GM12865 (cell line): ENCODE data around the gene CHRDL2.
A peak's percentile ranks its signal among the peaks of the same experiment; 100 is the strongest.
"Not testable (repeated sequence)": the region's sequence is repeated elsewhere in the genome, so short reads cannot be mapped to it uniquely, and the experiment has no call there.

Experiments
- DNase-seq: peaks from one replicate; pipeline ENCODE4 v3.0.0; 2010; ENCODE audit warnings: low read depth
- H3K4me3 ChIP-seq: 2 replicates; pipeline ENCODE4 v1.5.1; 2011; ENCODE audit warnings: mild to moderate bottlenecking, low read depth, low read length, control low read depth
- TF ChIP-seq, protein P1 (sequence below): IDR thresholded peaks from 2 replicates; pipeline ENCODE4 v1.5.1; 2011; ENCODE audit warnings: low read length, control low read depth, low read depth, inconsistent platforms; ENCODE audit not compliant: insufficient read depth; ENCODE audit errors: missing control alignments

CHRDL2 gene

DNA sequence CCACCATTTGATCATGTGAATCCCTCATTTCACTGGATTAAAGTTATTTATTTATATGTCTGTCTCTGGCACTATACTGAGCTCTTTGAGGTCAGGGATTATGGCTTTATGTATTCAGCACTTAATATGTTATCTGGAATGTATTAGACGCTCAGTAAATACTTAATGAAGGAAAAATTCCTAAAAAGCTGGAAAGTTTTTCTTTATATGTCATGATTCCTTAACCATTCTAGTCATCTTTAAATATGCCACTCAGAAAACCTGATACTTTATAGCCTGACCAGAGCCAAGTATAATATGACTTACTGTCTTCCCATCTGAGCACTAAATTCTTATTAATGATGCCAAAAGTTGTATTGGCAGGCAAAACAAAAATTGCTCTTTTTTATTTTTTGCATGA, 44.5 kb upstream of the CHRDL2 start:
- H3K4me3 ChIP-seq = no peak overlapping the region
- DNase-seq = no peak
- TF ChIP-seq, protein P1, sequence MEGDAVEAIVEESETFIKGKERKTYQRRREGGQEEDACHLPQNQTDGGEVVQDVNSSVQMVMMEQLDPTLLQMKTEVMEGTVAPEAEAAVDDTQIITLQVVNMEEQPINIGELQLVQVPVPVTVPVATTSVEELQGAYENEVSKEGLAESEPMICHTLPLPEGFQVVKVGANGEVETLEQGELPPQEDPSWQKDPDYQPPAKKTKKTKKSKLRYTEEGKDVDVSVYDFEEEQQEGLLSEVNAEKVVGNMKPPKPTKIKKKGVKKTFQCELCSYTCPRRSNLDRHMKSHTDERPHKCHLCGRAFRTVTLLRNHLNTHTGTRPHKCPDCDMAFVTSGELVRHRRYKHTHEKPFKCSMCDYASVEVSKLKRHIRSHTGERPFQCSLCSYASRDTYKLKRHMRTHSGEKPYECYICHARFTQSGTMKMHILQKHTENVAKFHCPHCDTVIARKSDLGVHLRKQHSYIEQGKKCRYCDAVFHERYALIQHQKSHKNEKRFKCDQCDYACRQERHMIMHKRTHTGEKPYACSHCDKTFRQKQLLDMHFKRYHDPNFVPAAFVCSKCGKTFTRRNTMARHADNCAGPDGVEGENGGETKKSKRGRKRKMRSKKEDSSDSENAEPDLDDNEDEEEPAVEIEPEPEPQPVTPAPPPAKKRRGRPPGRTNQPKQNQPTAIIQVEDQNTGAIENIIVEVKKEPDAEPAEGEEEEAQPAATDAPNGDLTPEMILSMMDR = no peak

DNA sequence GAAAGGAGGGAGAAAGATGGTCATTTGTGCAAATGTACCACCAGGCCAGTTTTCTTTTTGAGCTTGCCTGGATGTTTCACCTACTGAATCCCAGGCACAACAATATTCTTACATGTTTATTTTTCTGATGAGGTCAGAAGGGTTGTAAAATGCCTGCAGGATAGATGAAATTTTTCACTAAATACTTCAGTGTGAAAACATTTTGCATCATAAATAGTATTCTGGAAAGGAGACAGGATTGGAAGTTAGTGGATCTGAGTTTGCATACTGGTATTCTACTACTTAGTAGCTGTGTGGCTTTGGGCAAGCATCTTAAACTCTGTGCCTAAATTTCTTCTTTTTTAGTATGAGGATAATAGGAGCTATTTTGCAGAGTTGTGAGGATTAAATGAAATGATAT, 42.2 kb upstream of the CHRDL2 start:
- DNase-seq = no peak
- TF ChIP-seq, protein P1 = no peak
- H3K4me3 ChIP-seq = no peak overlapping the region

DNA sequence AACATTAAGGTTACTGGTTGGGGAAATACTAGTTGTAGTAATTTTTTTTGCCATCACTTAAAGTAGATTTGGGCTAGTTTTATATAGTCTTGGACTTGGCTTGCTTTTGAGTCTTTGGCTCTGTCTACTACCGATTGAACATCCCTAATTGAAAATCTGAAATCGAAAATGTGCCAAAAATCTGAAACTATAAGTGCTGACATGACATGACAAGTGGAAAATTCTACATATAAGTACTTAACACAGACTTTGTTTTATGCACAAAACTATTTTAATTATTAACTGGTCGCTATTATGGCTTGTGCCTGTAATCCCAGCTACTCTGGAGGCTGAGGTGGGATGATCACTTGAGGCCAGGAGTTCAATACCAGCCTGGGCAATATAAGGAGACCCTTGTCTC, 39.9 kb upstream of the CHRDL2 start:
- DNase-seq = no peak
- TF ChIP-seq, protein P1 = no peak
- H3K4me3 ChIP-seq = no peak overlapping the region

DNA sequence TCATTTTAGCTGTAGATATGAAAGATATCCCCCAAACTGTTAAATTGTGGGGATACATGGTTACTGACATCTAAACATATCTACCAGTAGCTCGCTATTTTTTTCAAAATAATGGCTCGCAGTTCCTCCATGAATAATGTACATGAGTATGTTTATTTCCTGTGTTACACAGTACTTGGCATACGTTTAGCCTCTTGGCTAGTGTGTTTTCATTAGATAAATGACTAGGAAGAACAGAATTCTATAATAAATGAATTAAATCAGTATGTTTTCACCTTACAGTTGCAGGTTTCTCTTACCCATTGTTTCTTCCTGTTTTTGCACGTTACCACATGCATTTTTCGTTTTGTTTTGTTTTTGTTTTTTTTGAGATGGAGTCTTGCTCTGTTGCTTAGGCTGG, 39.2 kb upstream of the CHRDL2 start:
- peak; percentile 18 for DNase-seq
- no peak overlapping the region for H3K4me3 ChIP-seq
- TF ChIP-seq, protein P1 = no peak

DNA sequence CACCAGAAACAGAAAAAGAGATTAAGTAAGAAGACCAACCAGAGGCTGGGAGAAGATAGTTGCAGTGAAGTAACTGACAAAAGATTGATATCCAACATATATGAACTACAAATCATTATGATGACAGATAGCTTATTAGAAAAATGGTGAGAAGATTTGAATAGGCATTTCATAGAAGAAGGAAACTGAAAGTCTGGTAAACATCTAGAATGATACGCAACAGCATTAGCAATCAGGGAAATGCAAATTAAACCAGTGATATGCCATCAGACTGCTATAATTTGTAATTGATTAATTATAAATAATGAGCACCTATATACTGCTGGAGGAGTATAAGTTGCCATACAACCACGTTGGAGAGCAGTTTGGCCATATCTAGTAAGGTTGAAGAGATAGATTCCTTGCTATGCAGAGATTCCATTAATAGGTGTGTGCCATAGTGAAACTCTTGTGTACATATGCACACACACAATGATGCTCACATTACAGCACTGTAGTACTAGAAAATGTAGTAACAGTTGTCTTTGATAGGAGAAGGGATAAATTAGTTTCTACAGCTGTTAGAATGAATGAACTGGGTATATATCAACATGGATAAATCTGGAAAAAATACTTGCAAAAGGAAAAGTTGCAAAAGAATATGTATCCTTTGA, 38.0 kb upstream of the CHRDL2 start:
- H3K4me3 ChIP-seq = no peak overlapping the region
- TF ChIP-seq, protein P1 = no peak
- peak; percentile 18 for DNase-seq

DNA sequence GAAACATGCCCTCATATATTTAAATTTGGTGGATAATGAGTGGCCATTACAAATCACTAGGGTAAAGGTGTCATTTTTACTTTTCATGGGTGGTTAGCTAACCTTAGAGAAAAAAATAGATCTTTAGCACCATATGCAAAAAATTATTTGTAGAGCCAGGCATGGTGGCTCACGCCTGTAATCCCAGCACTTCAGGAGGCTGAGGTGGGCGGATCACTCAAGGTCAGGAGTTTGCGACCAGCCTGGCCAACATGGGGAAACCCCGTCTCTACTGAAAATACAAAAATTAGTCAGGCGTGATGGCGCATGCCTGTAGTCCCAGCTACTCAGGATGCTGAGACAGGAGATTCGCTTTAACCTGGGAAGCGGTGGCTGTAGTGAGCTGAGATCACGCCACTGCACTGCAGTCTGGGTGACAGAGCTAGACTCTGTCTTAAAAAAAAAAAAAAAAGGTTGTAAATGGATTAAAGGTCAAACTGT, 37.0 kb upstream of the CHRDL2 start:
- DNase-seq = peak; percentile 82

DNA sequence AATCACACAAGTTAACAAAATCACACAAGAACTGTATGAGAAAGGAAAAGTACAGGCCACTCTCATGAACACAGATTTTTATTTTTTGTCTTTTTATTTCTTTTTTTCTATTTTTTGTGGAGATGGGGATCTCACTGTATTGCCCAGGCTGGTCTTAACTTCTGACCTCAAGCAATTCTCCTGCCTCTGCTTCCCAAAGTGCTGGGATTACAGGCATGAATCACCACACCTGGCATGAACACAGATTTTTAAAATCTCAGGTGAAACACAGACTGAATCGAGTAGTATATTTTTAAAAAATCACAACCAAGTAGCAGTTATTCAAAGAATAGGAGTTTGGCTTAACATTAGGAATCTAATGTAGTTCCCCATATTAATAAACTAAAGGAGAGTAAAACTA, 35.7 kb upstream of the CHRDL2 start:
- TF ChIP-seq, protein P1 = no peak
- DNase-seq = no peak
- no peak overlapping the region for H3K4me3 ChIP-seq

More for the DNA sequence above, 37.0 kb upstream of the CHRDL2 start:
- H3K4me3 ChIP-seq = not testable (repeated sequence)

DNA sequence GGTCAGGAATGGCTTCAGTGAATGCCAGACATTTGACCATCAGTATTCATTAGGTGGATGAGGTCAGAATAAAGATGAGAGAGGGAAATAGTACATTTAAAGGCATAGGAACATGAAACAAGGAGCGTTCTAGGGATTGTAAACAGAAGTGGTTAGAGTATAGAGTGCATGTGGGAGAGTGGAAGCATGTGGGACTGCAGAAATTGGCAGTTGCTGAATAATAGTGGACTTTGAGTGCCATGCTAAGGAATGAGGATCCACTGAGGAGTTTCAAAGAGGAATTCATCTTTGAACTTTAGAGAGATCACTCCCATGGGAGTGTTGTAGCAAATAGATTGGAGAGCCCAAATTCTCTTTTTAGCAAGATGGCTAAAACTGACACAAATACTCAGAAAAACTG, 25.3 kb upstream of the CHRDL2 start:
- no peak for DNase-seq
- H3K4me3 ChIP-seq = no peak overlapping the region
- TF ChIP-seq, protein P1 = no peak
